Measurements from ENCODE around the gene CCL18. TPM values are rescaled to one million over a fixed set of nuclear protein-coding genes. Genes with fewer than 3 reads are reported as not detected.

The CCL18 gene
- total and polyA plus RNA-seq, 10 of the 15 experiments (the other 5 are each of a cell fraction or from before 2014, with no cell fraction given) = 0.26 TPM; not detected in 9

DNA sequence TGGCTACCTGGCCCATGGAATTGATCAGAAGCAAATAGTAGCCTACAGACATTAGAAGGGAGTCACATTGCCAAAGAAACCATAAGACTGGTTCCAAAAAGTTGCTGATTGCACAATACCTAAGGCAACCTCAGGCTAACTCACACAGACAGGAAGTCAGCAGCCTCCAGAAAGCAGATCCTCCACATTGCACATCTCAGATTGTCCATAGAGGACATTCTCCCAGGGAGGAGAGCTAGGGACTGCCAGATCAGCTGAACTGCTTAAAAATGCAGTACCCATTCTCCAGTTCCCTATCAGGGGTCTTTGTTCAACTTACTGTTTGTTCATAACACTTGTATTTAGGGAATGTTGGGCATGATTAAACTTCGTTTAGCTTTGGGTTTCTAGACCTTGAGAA lies 21.7 kb downstream of the CCL18 start:
- intact Hi-C loops (cut with micrococcal nuclease; ENCODE audit: unreplicated experiment) (no loop called here), in situ Hi-C loops (cut with MboI) (loop anchor here (5.0 kb wide), 1 partner anchor 112 kb away; the partner anchor contains the start of genes CCL3L1 and CCL3L3)
- Histone ChIP-seq H3K9me3 (replicated peaks; ENCODE audit: control insufficient read depth, insufficient read depth, low read length) (no peaks in the 10 kb centered on the region), H3K27ac (ENCODE audit: control insufficient read depth, insufficient read depth) (peak overlapping the region; percentile 24; the same call in 1 of the 2 replicates), H3K27me3 (replicated peaks in 1 of 2; ENCODE audit: control insufficient read depth in 2 of 2, insufficient read depth in 2 of 2, low read length in 1 of 2) (no peaks in the 10 kb centered on the region), H3K4me1 (ENCODE audit: control insufficient read depth, insufficient read depth, low read length) (peaks cover 48% of the 10 kb centered on the region), H3K9ac (ENCODE audit: control insufficient read depth, insufficient read depth, low read length) (no peak overlapping the region), H3K4me3 (no peak overlapping the region), H3K36me3 (ENCODE audit: control insufficient read depth in 2 of 2, insufficient read depth in 2 of 2, low read length in 1 of 2) (no peaks in the 10 kb centered on the region), H3K4me2 (ENCODE audit: control insufficient read depth, insufficient read depth) (no peak overlapping the region), H3K79me2 (ENCODE audit: control insufficient read depth, insufficient read depth, low read length) (peaks cover 2% of the 10 kb centered on the region; the same call in 1 of the 2 replicates), H4K20me1 (ENCODE audit: control insufficient read depth, insufficient read depth) (no peaks in the 10 kb centered on the region), H2AFZ (ENCODE audit: control insufficient read depth, low read depth, low read length) (no peak overlapping the region)
- ATAC-seq = no peak
- TF ChIP-seq, protein P1, sequence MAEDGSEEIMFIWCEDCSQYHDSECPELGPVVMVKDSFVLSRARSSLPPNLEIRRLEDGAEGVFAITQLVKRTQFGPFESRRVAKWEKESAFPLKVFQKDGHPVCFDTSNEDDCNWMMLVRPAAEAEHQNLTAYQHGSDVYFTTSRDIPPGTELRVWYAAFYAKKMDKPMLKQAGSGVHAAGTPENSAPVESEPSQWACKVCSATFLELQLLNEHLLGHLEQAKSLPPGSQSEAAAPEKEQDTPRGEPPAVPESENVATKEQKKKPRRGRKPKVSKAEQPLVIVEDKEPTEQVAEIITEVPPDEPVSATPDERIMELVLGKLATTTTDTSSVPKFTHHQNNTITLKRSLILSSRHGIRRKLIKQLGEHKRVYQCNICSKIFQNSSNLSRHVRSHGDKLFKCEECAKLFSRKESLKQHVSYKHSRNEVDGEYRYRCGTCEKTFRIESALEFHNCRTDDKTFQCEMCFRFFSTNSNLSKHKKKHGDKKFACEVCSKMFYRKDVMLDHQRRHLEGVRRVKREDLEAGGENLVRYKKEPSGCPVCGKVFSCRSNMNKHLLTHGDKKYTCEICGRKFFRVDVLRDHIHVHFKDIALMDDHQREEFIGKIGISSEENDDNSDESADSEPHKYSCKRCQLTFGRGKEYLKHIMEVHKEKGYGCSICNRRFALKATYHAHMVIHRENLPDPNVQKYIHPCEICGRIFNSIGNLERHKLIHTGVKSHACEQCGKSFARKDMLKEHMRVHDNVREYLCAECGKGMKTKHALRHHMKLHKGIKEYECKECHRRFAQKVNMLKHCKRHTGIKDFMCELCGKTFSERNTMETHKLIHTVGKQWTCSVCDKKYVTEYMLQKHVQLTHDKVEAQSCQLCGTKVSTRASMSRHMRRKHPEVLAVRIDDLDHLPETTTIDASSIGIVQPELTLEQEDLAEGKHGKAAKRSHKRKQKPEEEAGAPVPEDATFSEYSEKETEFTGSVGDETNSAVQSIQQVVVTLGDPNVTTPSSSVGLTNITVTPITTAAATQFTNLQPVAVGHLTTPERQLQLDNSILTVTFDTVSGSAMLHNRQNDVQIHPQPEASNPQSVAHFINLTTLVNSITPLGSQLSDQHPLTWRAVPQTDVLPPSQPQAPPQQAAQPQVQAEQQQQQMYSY (CRISPR knock-in tag; IDR thresholded peaks at IDR 0.05) = no peak
- TF ChIP-seq CEBPB (IDR thresholded peaks at IDR 0.05; ENCODE audit: borderline replicate concordance in 1 of 2, low read depth in 2 of 2, low read length in 2 of 2) (peak in 1 of 2 experiments; percentile 80; a peak in 1 of 4 replicates), POLR2A (IDR thresholded peaks at IDR 0.05; ENCODE audit: low read depth, low read length) (no peak)
- TF ChIP-seq, protein P2, sequence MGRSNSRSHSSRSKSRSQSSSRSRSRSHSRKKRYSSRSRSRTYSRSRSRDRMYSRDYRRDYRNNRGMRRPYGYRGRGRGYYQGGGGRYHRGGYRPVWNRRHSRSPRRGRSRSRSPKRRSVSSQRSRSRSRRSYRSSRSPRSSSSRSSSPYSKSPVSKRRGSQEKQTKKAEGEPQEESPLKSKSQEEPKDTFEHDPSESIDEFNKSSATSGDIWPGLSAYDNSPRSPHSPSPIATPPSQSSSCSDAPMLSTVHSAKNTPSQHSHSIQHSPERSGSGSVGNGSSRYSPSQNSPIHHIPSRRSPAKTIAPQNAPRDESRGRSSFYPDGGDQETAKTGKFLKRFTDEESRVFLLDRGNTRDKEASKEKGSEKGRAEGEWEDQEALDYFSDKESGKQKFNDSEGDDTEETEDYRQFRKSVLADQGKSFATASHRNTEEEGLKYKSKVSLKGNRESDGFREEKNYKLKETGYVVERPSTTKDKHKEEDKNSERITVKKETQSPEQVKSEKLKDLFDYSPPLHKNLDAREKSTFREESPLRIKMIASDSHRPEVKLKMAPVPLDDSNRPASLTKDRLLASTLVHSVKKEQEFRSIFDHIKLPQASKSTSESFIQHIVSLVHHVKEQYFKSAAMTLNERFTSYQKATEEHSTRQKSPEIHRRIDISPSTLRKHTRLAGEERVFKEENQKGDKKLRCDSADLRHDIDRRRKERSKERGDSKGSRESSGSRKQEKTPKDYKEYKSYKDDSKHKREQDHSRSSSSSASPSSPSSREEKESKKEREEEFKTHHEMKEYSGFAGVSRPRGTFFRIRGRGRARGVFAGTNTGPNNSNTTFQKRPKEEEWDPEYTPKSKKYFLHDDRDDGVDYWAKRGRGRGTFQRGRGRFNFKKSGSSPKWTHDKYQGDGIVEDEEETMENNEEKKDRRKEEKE (IDR thresholded peaks at IDR 0.05) = no peak
- CTCF ChIA-PET = interaction anchor here (1.1 to 2.8 kb wide), 7 partner anchors 13 to 116 kb away, joined by 3 to 27 read pairs (median 4); no protein-coding TSS in a partner anchor
- DNase-seq (ENCODE audit: low read depth, low spot score) = no peak
- no TSS peak for BruUV-seq (replicated peaks)
- 50% methylated on average over 1 of the region's 1 CpG for WGBS (ENCODE audit: insufficient coverage, insufficient replicate concordance, low lambda C conversion rate, missing lambda C conversion rate)
- POLR2A ChIA-PET = interaction anchor here (0.7 to 1.7 kb wide), 5 partner anchors 13 to 430 kb away, joined by 3 to 7 read pairs (median 4); no protein-coding TSS in a partner anchor
- SMC1A ChIA-PET (ENCODE audit: uncharacterized antibody, unreplicated experiment) = interaction anchor here (1.2 to 2.5 kb wide), 10 partner anchors 10 to 116 kb away, joined by 3 to 22 read pairs (median 6); no protein-coding TSS in a partner anchor
- no peak for FAIRE-seq
- RAD21 ChIA-PET (ENCODE audit: unreplicated experiment) = interaction anchor here (0.6 to 7.9 kb wide), 11 partner anchors 13 to 236 kb away, joined by 3 to 75 read pairs (median 4); partner anchors contain the start of gene CCL4

Data from GM12878 (cell line).